ENCODE results near the gene KRT15. TPM values are rescaled to one million over a fixed set of nuclear protein-coding genes. Genes with fewer than 3 reads are reported as not detected.

KRT15 gene
- total and polyA plus RNA-seq, 2 of the 4 experiments (the other 2 are of a cell fraction): 2.9 to 5.3 TPM

DNA sequence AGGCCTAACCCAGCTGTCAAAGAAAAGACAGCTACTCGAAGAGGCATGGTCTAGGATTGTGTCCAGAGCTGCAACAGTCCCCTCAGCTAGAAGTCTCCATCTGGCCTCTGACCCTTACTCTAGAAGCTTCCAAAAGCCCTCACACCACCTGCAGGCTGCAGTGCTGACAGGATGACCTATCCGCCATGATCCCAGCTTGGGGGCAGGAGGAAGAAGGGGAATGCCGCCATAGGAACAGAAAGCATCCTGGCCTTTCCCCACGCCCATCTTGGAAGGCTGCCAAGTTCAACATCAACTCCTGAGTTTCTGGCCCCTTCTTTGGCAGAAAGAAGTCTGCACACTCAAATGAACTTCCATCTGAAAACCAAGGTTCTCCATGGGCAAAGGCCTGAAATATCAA lies 25.9 kb downstream of the KRT15 start:
- DNase-seq (peak; percentile 27), ATAC-seq (ENCODE audit: low read depth) (no peak)
- H3K9me1 ChIP-seq (ENCODE audit: insufficient read depth, low read length): peaks cover 19% of the 10 kb centered on the region
- WGBS, 2 experiments (ENCODE audit: extremely low coverage in 2 of 2, insufficient read length in 1 of 2): no CpG with 5 or more reads among the region's 4 CpGs
- ChIA-PET POLR2A (ENCODE audit: unreplicated experiment) (no interaction called here), CTCF (interaction anchor here (1.1 kb wide), 1 partner anchor 636 kb away, joined by 4 read pairs; no protein-coding TSS in a partner anchor)
- H3K4ac ChIP-seq (ENCODE audit: low read depth, low read length): peak overlapping the region; percentile 71
- peaks cover 17% of the 10 kb centered on the region for H3K4me1 ChIP-seq (ENCODE audit: control insufficient read depth, insufficient read depth, low read length)
- TF ChIP-seq RAD21 (IDR thresholded peaks at IDR 0.05; ENCODE audit: low read length): no peak
- no peak for TF ChIP-seq CEBPB (IDR thresholded peaks at IDR 0.05; ENCODE audit: low read depth, low read length)
- no peak for TF ChIP-seq MAZ (IDR thresholded peaks at IDR 0.05; ENCODE audit: borderline replicate concordance, low read depth, low read length)
- no peak for TF ChIP-seq SMC3 (IDR thresholded peaks at IDR 0.05; ENCODE audit: low read depth, low read length)
- no peak for TF ChIP-seq FOS (IDR thresholded peaks at IDR 0.05; ENCODE audit: low read depth, low read length)
- TF ChIP-seq, protein P1, sequence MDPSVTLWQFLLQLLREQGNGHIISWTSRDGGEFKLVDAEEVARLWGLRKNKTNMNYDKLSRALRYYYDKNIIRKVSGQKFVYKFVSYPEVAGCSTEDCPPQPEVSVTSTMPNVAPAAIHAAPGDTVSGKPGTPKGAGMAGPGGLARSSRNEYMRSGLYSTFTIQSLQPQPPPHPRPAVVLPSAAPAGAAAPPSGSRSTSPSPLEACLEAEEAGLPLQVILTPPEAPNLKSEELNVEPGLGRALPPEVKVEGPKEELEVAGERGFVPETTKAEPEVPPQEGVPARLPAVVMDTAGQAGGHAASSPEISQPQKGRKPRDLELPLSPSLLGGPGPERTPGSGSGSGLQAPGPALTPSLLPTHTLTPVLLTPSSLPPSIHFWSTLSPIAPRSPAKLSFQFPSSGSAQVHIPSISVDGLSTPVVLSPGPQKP (IDR thresholded peaks at IDR 0.05; ENCODE audit: borderline replicate concordance, low read depth, low read length): no peak
- TF ChIP-seq NFE2L2 (IDR thresholded peaks at IDR 0.05; ENCODE audit: low read depth, low read length): no peak
- TF ChIP-seq BHLHE40 (IDR thresholded peaks at IDR 0.05; ENCODE audit: low read depth, low read length): no peak
- TF ChIP-seq POLR2A (IDR thresholded peaks at IDR 0.05; ENCODE audit: low read depth, low read length): no peak
- no peak for TF ChIP-seq USF2 (IDR thresholded peaks at IDR 0.05; ENCODE audit: low read depth, low read length)
- TF ChIP-seq, protein P2, sequence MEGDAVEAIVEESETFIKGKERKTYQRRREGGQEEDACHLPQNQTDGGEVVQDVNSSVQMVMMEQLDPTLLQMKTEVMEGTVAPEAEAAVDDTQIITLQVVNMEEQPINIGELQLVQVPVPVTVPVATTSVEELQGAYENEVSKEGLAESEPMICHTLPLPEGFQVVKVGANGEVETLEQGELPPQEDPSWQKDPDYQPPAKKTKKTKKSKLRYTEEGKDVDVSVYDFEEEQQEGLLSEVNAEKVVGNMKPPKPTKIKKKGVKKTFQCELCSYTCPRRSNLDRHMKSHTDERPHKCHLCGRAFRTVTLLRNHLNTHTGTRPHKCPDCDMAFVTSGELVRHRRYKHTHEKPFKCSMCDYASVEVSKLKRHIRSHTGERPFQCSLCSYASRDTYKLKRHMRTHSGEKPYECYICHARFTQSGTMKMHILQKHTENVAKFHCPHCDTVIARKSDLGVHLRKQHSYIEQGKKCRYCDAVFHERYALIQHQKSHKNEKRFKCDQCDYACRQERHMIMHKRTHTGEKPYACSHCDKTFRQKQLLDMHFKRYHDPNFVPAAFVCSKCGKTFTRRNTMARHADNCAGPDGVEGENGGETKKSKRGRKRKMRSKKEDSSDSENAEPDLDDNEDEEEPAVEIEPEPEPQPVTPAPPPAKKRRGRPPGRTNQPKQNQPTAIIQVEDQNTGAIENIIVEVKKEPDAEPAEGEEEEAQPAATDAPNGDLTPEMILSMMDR (conservative IDR thresholded peaks at IDR 0.05; ENCODE audit: low read depth, low read length): no peak
- no peak for TF ChIP-seq MAFK (IDR thresholded peaks at IDR 0.05; ENCODE audit: low read depth, low read length)
- intact Hi-C loops (cut with micrococcal nuclease) (no loop called here), in situ Hi-C loops (cut with MboI; ENCODE audit: low sequenced_read_pairs) (no loop called here), dilution Hi-C loops (cut with HindIII; ENCODE audit: low sequenced_read_pairs, unreplicated experiment) (no loop called here)
- H3K4me3 ChIP-seq (ENCODE audit: insufficient read depth, low read depth, low read length): no peak overlapping the region
- no peak overlapping the region for H3K27ac ChIP-seq (ENCODE audit: insufficient read depth, low read length)
- H3K9me3 ChIP-seq (ENCODE audit: control insufficient read depth, insufficient read depth, low read length): no peaks in the 10 kb centered on the region
- no peak overlapping the region for H3K4me2 ChIP-seq (ENCODE audit: low read depth, low read length)
- H3K36me3 ChIP-seq (ENCODE audit: control insufficient read depth, insufficient read depth, low read length): no peaks in the 10 kb centered on the region
- H3K14ac ChIP-seq (replicated peaks; ENCODE audit: low read depth, low read length): peak overlapping the region; percentile 63; the same call in 1 of the 2 replicates
- H3K9ac ChIP-seq (ENCODE audit: low read depth, low read length): no peak overlapping the region
- peak overlapping the region; percentile 29; the same call in 1 of the 2 replicates for H3K23ac ChIP-seq (ENCODE audit: low read depth, low read length)
- peak overlapping the region; percentile 53 for H2BK120ac ChIP-seq (ENCODE audit: low read depth, low read length)
- peak overlapping the region; percentile 23 to 40; a peak in 1 of 4 replicates for H4K8ac ChIP-seq (ENCODE audit: low read depth in 2 of 2, low read length in 2 of 2)
- H2AFZ ChIP-seq (replicated peaks; ENCODE audit: low read length, poor library complexity): peak overlapping the region; percentile 1
- peak overlapping the region; percentile 95; the same call in 2 of the 3 replicates for H2BK15ac ChIP-seq (ENCODE audit: low read depth, low read length)
- peak overlapping the region; percentile 21; the same call in 1 of the 2 replicates for H4K5ac ChIP-seq (ENCODE audit: low read depth, low read length)
- H2AK5ac ChIP-seq (ENCODE audit: low read depth, low read length): peak overlapping the region; percentile 65; the same call in 1 of the 2 replicates
- no peak overlapping the region for H2BK5ac ChIP-seq (ENCODE audit: low read depth, low read length, poor library complexity, severe bottlenecking)
- no peak overlapping the region for H3K56ac ChIP-seq (ENCODE audit: extremely low read depth, insufficient read depth, low read length)
- peak overlapping the region; percentile 55 for H3K18ac ChIP-seq (ENCODE audit: low read depth, low read length)
- no TSS peak for BruUV-seq (replicated peaks)
- no peaks in the 10 kb centered on the region for H3K27me3 ChIP-seq (ENCODE audit: control insufficient read depth, insufficient read depth, low read length)
- H2BK20ac ChIP-seq (ENCODE audit: low read depth, low read length): peak overlapping the region; percentile 50; the same call in 1 of the 2 replicates
- H4K91ac ChIP-seq (ENCODE audit: insufficient read depth, low read depth, low read length): peak overlapping the region; percentile 39; the same call in 1 of the 2 replicates
- H3K79me1 ChIP-seq (ENCODE audit: low read depth in 1 of 2, low read length in 2 of 2): no peaks in the 10 kb centered on the region
- no peaks in the 10 kb centered on the region for H4K20me1 ChIP-seq (ENCODE audit: insufficient read depth, low read length)
- H2AK9ac ChIP-seq (replicated peaks; ENCODE audit: low read depth, low read length, poor library complexity): no peak overlapping the region
